ENCODE results near the gene NANOGP8.

DNA sequence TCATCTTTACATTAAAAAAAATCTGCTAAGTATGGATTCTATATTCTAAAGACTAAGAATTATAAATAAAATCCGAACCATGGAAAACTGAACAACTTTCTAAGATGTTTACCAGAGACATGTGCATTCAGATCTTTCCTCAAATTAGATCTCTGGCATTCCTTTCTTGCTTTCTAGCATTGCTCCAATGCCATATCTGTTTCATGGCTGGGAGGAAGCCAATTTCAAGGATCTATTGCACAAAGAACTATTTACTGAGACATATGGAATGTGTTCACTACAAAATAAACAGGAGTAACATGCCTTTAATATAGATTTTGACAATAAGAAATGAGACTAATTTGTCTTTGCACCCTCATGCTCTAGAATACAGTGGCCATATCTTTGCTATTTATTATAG, 45.1 kb upstream of the NANOGP8 start:
- TF ChIP-seq, protein P1, sequence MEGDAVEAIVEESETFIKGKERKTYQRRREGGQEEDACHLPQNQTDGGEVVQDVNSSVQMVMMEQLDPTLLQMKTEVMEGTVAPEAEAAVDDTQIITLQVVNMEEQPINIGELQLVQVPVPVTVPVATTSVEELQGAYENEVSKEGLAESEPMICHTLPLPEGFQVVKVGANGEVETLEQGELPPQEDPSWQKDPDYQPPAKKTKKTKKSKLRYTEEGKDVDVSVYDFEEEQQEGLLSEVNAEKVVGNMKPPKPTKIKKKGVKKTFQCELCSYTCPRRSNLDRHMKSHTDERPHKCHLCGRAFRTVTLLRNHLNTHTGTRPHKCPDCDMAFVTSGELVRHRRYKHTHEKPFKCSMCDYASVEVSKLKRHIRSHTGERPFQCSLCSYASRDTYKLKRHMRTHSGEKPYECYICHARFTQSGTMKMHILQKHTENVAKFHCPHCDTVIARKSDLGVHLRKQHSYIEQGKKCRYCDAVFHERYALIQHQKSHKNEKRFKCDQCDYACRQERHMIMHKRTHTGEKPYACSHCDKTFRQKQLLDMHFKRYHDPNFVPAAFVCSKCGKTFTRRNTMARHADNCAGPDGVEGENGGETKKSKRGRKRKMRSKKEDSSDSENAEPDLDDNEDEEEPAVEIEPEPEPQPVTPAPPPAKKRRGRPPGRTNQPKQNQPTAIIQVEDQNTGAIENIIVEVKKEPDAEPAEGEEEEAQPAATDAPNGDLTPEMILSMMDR (conservative IDR thresholded peaks at IDR 0.05; ENCODE audit: low read depth, low read length) = no peak
- no peak for TF ChIP-seq EZH2 (IDR thresholded peaks at IDR 0.05; ENCODE audit: borderline replicate concordance, low read depth, low read length, poor library complexity, severe bottlenecking)

Measured in A673 (cell line).